ENCODE results near the gene ALDH4A1.

DNA sequence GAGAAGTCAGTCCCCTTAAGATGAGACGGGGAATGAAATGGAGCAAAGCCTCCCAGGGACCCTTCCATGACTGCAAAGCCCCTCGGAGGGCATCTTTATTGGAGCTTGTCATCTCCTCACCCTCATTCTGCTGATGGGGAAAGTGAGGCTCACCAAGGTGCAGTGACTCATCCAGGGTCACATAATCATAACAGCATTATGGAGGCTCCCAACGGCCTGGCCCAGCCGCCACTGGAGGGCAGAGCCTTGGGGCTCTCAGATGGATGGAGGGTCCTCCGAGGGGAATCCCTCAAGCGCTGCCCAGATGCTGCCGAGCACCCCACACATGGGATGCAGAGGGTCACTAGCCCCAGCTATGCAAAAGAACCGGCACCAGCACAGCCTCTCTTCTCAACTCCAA is 35.2 kb upstream of the ALDH4A1 start:
- no peak for TF ChIP-seq ESRRA (CRISPR knock-in tag; IDR thresholded peaks at IDR 0.05; ENCODE audit: borderline replicate concordance)
- TF ChIP-seq, protein P1, sequence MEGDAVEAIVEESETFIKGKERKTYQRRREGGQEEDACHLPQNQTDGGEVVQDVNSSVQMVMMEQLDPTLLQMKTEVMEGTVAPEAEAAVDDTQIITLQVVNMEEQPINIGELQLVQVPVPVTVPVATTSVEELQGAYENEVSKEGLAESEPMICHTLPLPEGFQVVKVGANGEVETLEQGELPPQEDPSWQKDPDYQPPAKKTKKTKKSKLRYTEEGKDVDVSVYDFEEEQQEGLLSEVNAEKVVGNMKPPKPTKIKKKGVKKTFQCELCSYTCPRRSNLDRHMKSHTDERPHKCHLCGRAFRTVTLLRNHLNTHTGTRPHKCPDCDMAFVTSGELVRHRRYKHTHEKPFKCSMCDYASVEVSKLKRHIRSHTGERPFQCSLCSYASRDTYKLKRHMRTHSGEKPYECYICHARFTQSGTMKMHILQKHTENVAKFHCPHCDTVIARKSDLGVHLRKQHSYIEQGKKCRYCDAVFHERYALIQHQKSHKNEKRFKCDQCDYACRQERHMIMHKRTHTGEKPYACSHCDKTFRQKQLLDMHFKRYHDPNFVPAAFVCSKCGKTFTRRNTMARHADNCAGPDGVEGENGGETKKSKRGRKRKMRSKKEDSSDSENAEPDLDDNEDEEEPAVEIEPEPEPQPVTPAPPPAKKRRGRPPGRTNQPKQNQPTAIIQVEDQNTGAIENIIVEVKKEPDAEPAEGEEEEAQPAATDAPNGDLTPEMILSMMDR (IDR thresholded peaks at IDR 0.05) = no peak
- no peak for TF ChIP-seq GRHL2 (CRISPR knock-in tag; IDR thresholded peaks at IDR 0.05; ENCODE audit: insufficient replicate concordance, severe bottlenecking)
- TF ChIP-seq ZNF232 (CRISPR knock-in tag; IDR thresholded peaks at IDR 0.05) = no peak
- no peak for TF ChIP-seq JUN (CRISPR knock-in tag; IDR thresholded peaks at IDR 0.05)
- TF ChIP-seq, protein P2, sequence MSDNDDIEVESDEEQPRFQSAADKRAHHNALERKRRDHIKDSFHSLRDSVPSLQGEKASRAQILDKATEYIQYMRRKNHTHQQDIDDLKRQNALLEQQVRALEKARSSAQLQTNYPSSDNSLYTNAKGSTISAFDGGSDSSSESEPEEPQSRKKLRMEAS (CRISPR knock-in tag; IDR thresholded peaks at IDR 0.05) = no peak
- TF ChIP-seq CREB1 (CRISPR knock-in tag; IDR thresholded peaks at IDR 0.05) = no peak
- TF ChIP-seq, protein P3, sequence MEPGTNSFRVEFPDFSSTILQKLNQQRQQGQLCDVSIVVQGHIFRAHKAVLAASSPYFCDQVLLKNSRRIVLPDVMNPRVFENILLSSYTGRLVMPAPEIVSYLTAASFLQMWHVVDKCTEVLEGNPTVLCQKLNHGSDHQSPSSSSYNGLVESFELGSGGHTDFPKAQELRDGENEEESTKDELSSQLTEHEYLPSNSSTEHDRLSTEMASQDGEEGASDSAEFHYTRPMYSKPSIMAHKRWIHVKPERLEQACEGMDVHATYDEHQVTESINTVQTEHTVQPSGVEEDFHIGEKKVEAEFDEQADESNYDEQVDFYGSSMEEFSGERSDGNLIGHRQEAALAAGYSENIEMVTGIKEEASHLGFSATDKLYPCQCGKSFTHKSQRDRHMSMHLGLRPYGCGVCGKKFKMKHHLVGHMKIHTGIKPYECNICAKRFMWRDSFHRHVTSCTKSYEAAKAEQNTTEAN (CRISPR knock-in tag; IDR thresholded peaks at IDR 0.05) = no peak
- TF ChIP-seq TEAD1 (CRISPR knock-in tag; IDR thresholded peaks at IDR 0.05) = no peak
